NCI-H1417 treated with DMSO at 0.1 percent for 48 hours (cell line): ENCODE results near the gene SLC20A1.
"Not testable (repeated sequence)": the region's sequence is repeated elsewhere in the genome, so short reads cannot be mapped to it uniquely, and the experiment has no call there.

Source experiments
- DNase-seq: peaks from one replicate; lab custom pipeline; 2025; lab: John Stamatoyannopoulos, UW

The SLC20A1 gene

GRCh38 chr2:112645310-112646101, at the start of gene SLC20A1:
Gene SLC20A1, plus strand, starts transcription at chr2:112645939. Its CDS starts 890 bp downstream, at chr2:112646829.
- peak; percentile 73 for DNase-seq

GRCh38 chr2:112597537-112598322, 48.0 kb upstream of the SLC20A1 start:
- no peak for DNase-seq

- DNase-seq: no peak
Measured at GRCh38 chr2:112600634-112601033, 45.1 kb upstream of the SLC20A1 start.

- no peak for DNase-seq
Measured at GRCh38 chr2:112601754-112602153, 44.0 kb upstream of the SLC20A1 start.

GRCh38 chr2:112602917-112603316, 42.8 kb upstream of the SLC20A1 start:
- DNase-seq: no peak

GRCh38 chr2:112603731-112604130, 42.0 kb upstream of the SLC20A1 start:
- DNase-seq: no peak

GRCh38 chr2:112604952-112605351, 40.8 kb upstream of the SLC20A1 start:
- DNase-seq: no peak

GRCh38 chr2:112605926-112606325, 39.8 kb upstream of the SLC20A1 start:
- no peak for DNase-seq

- DNase-seq: no peak
Measured at GRCh38 chr2:112606547-112606946, 39.2 kb upstream of the SLC20A1 start.

GRCh38 chr2:112607680-112608438, 37.9 kb upstream of the SLC20A1 start:
- no peak for DNase-seq

GRCh38 chr2:112609320-112609719, 36.4 kb upstream of the SLC20A1 start:
- not testable (repeated sequence) for DNase-seq

- not testable (repeated sequence) for DNase-seq
Measured at GRCh38 chr2:112612283-112612682, 33.5 kb upstream of the SLC20A1 start.

- DNase-seq: no peak
Measured at GRCh38 chr2:112614201-112614840, 31.4 kb upstream of the SLC20A1 start.

- DNase-seq: no peak
Measured at GRCh38 chr2:112615051-112615450, 30.7 kb upstream of the SLC20A1 start.

- not testable (repeated sequence) for DNase-seq
Measured at GRCh38 chr2:112615798-112616197, 29.9 kb upstream of the SLC20A1 start.

- DNase-seq: no peak
Measured at GRCh38 chr2:112618383-112618782, 27.4 kb upstream of the SLC20A1 start.

- no peak for DNase-seq
Measured at GRCh38 chr2:112621790-112622527, 23.8 kb upstream of the SLC20A1 start.

GRCh38 chr2:112622528-112622849, 23.2 kb upstream of the SLC20A1 start:
- no peak for DNase-seq

- DNase-seq: no peak
Measured at GRCh38 chr2:112623913-112624777, 21.6 kb upstream of the SLC20A1 start.

- no peak for DNase-seq
Measured at GRCh38 chr2:112625474-112626114, 20.1 kb upstream of the SLC20A1 start.
